GM12865 (cell line): ENCODE results near the gene SMIM33.

Experiments
- DNase-seq: peaks from one replicate; pipeline ENCODE4 v3.0.0; 2010; ENCODE audit warnings: low read depth
- H3K4me3 ChIP-seq: 2 replicates; pipeline ENCODE4 v1.5.1; 2011; ENCODE audit warnings: mild to moderate bottlenecking, low read depth, low read length, control low read depth
- TF ChIP-seq, protein P1 (sequence below): IDR thresholded peaks from 2 replicates; pipeline ENCODE4 v1.5.1; 2011; ENCODE audit warnings: low read length, control low read depth, low read depth, inconsistent platforms; ENCODE audit not compliant: insufficient read depth; ENCODE audit errors: missing control alignments

The SMIM33 gene

DNA sequence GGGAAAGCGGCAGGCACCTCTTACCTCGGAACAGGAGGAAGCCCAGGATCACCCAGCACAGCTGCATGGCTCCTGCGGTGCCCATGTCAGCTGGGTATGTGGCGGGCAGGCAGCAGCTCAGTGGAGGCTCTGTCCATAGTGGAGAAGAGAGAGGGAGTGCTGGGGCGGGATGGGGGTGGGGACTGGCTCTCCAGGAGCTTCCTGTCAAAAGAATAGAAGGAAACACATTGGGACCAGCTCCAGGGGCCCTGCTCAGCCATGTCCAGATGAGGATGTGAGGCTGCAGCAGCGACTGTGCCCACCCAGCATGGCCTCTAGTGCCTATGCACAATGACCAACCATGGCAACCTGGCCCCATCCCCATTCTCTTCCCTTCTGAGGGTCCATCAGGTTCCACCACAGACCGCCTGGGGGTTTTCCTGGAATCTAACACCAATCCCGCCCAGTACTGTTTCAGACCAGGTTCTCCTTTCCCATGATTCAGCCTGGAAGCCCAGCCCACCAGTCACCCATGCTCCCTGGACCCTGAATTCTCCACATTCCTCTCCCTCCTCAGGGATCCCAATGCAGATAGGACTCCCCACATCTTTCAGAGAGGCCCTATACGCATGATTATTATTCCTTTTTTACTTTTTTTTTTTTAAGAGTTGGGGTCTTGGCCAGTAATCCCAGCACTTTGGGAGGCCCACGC, 8.1 kb upstream of the SMIM33 start, which contains the start of gene ECSCR:
Gene ECSCR (minus strand): TSS at position 158 of the 691 bp plus-strand sequence. CDS start 73 bp downstream, at position 85.
- DNase-seq = no peak
- TF ChIP-seq, protein P1, sequence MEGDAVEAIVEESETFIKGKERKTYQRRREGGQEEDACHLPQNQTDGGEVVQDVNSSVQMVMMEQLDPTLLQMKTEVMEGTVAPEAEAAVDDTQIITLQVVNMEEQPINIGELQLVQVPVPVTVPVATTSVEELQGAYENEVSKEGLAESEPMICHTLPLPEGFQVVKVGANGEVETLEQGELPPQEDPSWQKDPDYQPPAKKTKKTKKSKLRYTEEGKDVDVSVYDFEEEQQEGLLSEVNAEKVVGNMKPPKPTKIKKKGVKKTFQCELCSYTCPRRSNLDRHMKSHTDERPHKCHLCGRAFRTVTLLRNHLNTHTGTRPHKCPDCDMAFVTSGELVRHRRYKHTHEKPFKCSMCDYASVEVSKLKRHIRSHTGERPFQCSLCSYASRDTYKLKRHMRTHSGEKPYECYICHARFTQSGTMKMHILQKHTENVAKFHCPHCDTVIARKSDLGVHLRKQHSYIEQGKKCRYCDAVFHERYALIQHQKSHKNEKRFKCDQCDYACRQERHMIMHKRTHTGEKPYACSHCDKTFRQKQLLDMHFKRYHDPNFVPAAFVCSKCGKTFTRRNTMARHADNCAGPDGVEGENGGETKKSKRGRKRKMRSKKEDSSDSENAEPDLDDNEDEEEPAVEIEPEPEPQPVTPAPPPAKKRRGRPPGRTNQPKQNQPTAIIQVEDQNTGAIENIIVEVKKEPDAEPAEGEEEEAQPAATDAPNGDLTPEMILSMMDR = no peak

DNA sequence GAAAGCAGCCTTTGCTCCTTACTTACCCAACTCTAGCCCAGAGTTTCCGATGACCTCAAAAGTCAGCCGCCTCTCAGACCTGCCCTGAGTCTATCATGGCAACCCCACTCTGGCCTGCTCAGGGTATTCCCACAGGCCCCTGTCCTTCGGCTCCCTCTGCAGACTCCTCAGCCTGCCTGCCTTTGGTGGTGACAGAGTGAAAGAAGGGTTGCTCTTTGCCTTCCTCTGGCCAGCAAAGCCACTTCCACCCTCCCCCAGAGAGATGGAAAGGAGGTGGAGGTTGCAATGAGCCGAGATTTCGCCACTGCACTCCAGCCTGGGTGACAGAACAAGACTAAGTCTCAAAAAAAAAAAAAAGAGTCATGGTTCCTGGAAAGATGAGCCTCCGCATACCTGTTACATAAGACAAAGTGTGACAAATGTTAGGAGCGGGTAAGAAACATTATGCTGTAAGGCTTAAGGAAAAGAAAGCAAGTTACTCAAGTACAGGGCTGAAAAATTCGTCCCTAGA, 2.3 kb upstream of the SMIM33 start:
- H3K4me3 ChIP-seq = no peak overlapping the region
- DNase-seq = no peak
- TF ChIP-seq, protein P1 = no peak

More for the DNA sequence above, 8.1 kb upstream of the SMIM33 start, which contains the start of gene ECSCR:
- H3K4me3 ChIP-seq = no peak within 1 kb of the TSS

DNA sequence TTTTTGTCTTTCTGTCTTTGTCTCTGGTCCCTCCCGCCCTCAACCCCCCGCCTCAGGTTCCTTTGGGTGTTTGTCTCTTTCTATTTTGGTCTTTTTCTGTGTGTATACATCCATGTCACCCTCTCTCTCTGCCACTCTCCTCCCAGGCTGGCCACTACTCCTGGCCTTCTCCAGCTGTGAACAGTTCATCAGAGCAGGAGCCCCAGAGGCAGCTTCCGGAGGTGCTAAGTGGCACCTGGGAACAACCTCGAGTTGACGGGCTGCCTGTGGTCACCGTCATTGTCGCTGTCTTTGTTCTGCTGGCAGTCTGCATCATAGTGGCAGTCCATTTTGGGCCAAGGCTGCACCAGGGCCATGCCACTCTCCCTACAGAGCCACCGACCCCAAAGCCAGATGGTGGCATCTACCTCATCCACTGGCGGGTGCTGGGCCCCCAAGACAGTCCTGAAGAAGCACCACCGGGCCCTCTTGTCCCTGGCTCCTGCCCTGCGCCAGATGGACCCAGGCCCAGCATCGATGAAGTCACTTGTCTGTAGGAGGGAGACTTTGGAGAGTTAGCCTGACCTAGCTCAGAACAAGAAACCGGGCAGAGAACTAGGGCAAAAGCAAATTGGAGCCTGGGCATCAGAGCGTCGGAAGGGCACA, 1.7 kb downstream of the SMIM33 start:
- no peak for DNase-seq
- no peak overlapping the region for H3K4me3 ChIP-seq
- TF ChIP-seq, protein P1 = no peak

- H3K4me3 ChIP-seq = no peak overlapping the region
- TF ChIP-seq, protein P1 = no peak
- DNase-seq = no peak
Measured at GRCh38 chr5:139473105-139473504, 2.3 kb downstream of the SMIM33 start.

- no peak overlapping the region for H3K4me3 ChIP-seq
- DNase-seq = peak; percentile 28
- TF ChIP-seq, protein P1 = no peak
Measured at GRCh38 chr5:139473565-139473964, 2.8 kb downstream of the SMIM33 start.

GRCh38 chr5:139474890-139475791, 4.3 kb downstream of the SMIM33 start:
- TF ChIP-seq, protein P1 = no peak
- no peak overlapping the region for H3K4me3 ChIP-seq
- no peak for DNase-seq
